ENCODE measurements around the gene GHRHR.

- TF ChIP-seq POLR2A (IDR thresholded peaks at IDR 0.05; ENCODE audit: low read depth, low read length) (no peak), TAF1 (IDR thresholded peaks at IDR 0.05; ENCODE audit: borderline replicate concordance, low read depth, low read length) (no peak), POLR2AphosphoS5 (IDR thresholded peaks at IDR 0.05; ENCODE audit: low read depth, low read length) (no peak)
Observed at GRCh38 chr7:30980194-30980593, 16.4 kb downstream of the GHRHR start.

All from GM12892 (cell line).